SK-N-SH treated with all-trans-retinoic acid at 6 μM for 48 hours (cell line): ENCODE results near the gene DYNC1H1.
"Not testable (repeated sequence)": the region's sequence is repeated elsewhere in the genome, so short reads cannot be mapped to it uniquely, and the experiment has no call there.

Experiments
- ATAC-seq: fragments of 200-7000 bp; cut with Tn5 transposase; 3 replicates; pipeline ENCODE4 v1.9.1; 2020; ENCODE audit warnings: mild to moderate bottlenecking, moderate library complexity
- ARNTL ChIP-seq: fragments of 450-650 bp; formaldehyde crosslinking; IDR thresholded peaks from 2 replicates; pipeline ENCODE4 v1.5.0; 2020; ENCODE audit warnings: low read depth, mild to moderate bottlenecking, moderate library complexity, borderline replicate concordance
- BACH2 ChIP-seq: fragments of 250-450 bp; sonication (Bioruptor Pico); IDR thresholded peaks from 2 replicates; pipeline ENCODE4 v1.9.0; 2021; ENCODE audit warnings: mild to moderate bottlenecking, borderline replicate concordance
- CREB5 ChIP-seq: fragments of 250-450 bp; sonication (Bioruptor Pico); IDR thresholded peaks from 2 replicates; pipeline ENCODE4 v1.5.1; 2020; ENCODE audit warnings: low read depth, mild to moderate bottlenecking, moderate library complexity
- CSDC2 ChIP-seq: fragments of 250-450 bp; sonication (Bioruptor Pico); IDR thresholded peaks from 2 replicates; pipeline ENCODE4 v1.5.0; 2020; ENCODE audit warnings: mild to moderate bottlenecking, moderate library complexity
- CSRNP3 ChIP-seq: fragments of 250-450 bp; sonication (Bioruptor Pico); IDR thresholded peaks from 2 replicates; pipeline ENCODE4 v1.5.1; 2021; ENCODE audit warnings: mild to moderate bottlenecking, moderate library complexity
- ESRRG ChIP-seq: fragments of 250-450 bp; sonication (Bioruptor Pico); IDR thresholded peaks from 2 replicates; pipeline ENCODE4 v1.6.1; 2021; ENCODE audit warnings: mild to moderate bottlenecking
- GLIS3 ChIP-seq: fragments of 250-450 bp; sonication (Bioruptor Pico); IDR thresholded peaks from 2 replicates; pipeline ENCODE4 v1.5.0; 2020; ENCODE audit warnings: mild to moderate bottlenecking, moderate library complexity
- ISL1 ChIP-seq: fragments of 250-450 bp; sonication (Bioruptor Pico); IDR thresholded peaks from 2 replicates; pipeline ENCODE4 v2.1.2; 2022; ENCODE audit warnings: mild to moderate bottlenecking, moderate library complexity
- OSR1 ChIP-seq: fragments of 250-450 bp; sonication (Bioruptor Pico); IDR thresholded peaks from 2 replicates; pipeline ENCODE4 v1.8.0; 2022; ENCODE audit warnings: moderate library complexity, mild to moderate bottlenecking, inconsistent platforms
- POU6F1 ChIP-seq: fragments of 250-450 bp; sonication (Bioruptor Pico); IDR thresholded peaks from 2 replicates; pipeline ENCODE4 v1.8.0; 2021; ENCODE audit warnings: low read depth, mild to moderate bottlenecking, moderate library complexity, borderline replicate concordance
- PPARA ChIP-seq: fragments of 250-450 bp; sonication (Bioruptor Pico); IDR thresholded peaks from 2 replicates; pipeline ENCODE4 v1.5.0; 2020; ENCODE audit warnings: mild to moderate bottlenecking, borderline replicate concordance
- RARB ChIP-seq: fragments of 250-450 bp; sonication (Bioruptor Pico); IDR thresholded peaks from 2 replicates; pipeline ENCODE4 v1.8.0; 2021; ENCODE audit warnings: mild to moderate bottlenecking, moderate library complexity
- TCF4 ChIP-seq: fragments of 250-450 bp; sonication (Bioruptor Pico); IDR thresholded peaks from 2 replicates; pipeline ENCODE4 v1.8.0; 2021; ENCODE audit warnings: mild to moderate bottlenecking, moderate library complexity, borderline replicate concordance
- TOX ChIP-seq: fragments of 250-450 bp; sonication (Bioruptor Pico); IDR thresholded peaks from 2 replicates; pipeline ENCODE4 v1.8.0; 2021; ENCODE audit warnings: mild to moderate bottlenecking, moderate library complexity, borderline replicate concordance
- TSHZ2 ChIP-seq: fragments of 250-450 bp; sonication (Bioruptor Pico); IDR thresholded peaks from 2 replicates; pipeline ENCODE4 v1.5.0; 2020; ENCODE audit warnings: mild to moderate bottlenecking, moderate library complexity
- ZC3H10 ChIP-seq: fragments of 250-450 bp; sonication (Bioruptor Pico); IDR thresholded peaks from 2 replicates; pipeline ENCODE4 v1.5.1; 2021; ENCODE audit warnings: mild to moderate bottlenecking, moderate library complexity
- ZFP3 ChIP-seq: fragments of 250-450 bp; sonication (Bioruptor Pico); IDR thresholded peaks from 2 replicates; pipeline ENCODE4 v1.5.0; 2020; ENCODE audit warnings: mild to moderate bottlenecking, moderate library complexity
- ZFP30 ChIP-seq: fragments of 450-650 bp; formaldehyde crosslinking; IDR thresholded peaks from 2 replicates; pipeline ENCODE4 v1.5.0; 2022; ENCODE audit warnings: mild to moderate bottlenecking, moderate library complexity
- ZNF565 ChIP-seq: fragments of 450-650 bp; formaldehyde crosslinking; conservative IDR thresholded peaks from 2 replicates; pipeline ENCODE4 v1.5.0; 2020; ENCODE audit warnings: low read depth, mild to moderate bottlenecking, moderate library complexity
- ZNF8 ChIP-seq: fragments of 450-650 bp; formaldehyde crosslinking; IDR thresholded peaks from 2 replicates; pipeline ENCODE4 v1.5.0; 2020; ENCODE audit warnings: mild to moderate bottlenecking, moderate library complexity

Gene DYNC1H1

GRCh38 chr14:102058961-102059360 is 94.6 kb downstream of the DYNC1H1 start (continued):
- no peak for TF ChIP-seq ZNF8

- no peak for TF ChIP-seq GLIS3 (CRISPR knock-in tag)
- TF ChIP-seq ZFP30, result no peak
- TF ChIP-seq, all 23 proteins: peak for 0
- peak; percentile 97 for ATAC-seq
Observed at GRCh38 chr14:102063109-102063807, 98.9 kb downstream of the DYNC1H1 start.

GRCh38 chr14:102063808-102064429 is 99.5 kb downstream of the DYNC1H1 start:
- TF ChIP-seq ZFP3 (CRISPR knock-in tag) (no peak), BACH2 (CRISPR knock-in tag) (no peak), ZNF565 (CRISPR knock-in tag) (no peak), TOX (CRISPR knock-in tag) (no peak), RARB (no peak), ISL1 (CRISPR knock-in tag) (no peak), POU6F1 (CRISPR knock-in tag) (no peak), ESRRG (CRISPR knock-in tag) (no peak), PPARA (CRISPR knock-in tag) (no peak)
- ATAC-seq, result no peak

- ATAC-seq, result not testable (repeated sequence)
Observed at GRCh38 chr14:102064590-102064989, 100.2 kb downstream of the DYNC1H1 start.

- ATAC-seq, result no peak
- TF ChIP-seq OSR1 (CRISPR knock-in tag), result no peak
- no peak for TF ChIP-seq GLIS3 (CRISPR knock-in tag)
- no peak for TF ChIP-seq CSDC2
- TF ChIP-seq ARNTL (CRISPR knock-in tag), result no peak
- TF ChIP-seq TOX (CRISPR knock-in tag), result no peak
- TF ChIP-seq POU6F1 (CRISPR knock-in tag), result no peak
- TF ChIP-seq CREB5 (CRISPR knock-in tag), result no peak
- no peak for TF ChIP-seq ZNF8
- no peak for TF ChIP-seq ESRRG (CRISPR knock-in tag)
- TF ChIP-seq TCF4 (CRISPR knock-in tag), result no peak
- no peak for TF ChIP-seq TSHZ2 (CRISPR knock-in tag)
- no peak for TF ChIP-seq CSRNP3 (CRISPR knock-in tag)
- TF ChIP-seq RARB, result no peak
- no peak for TF ChIP-seq ZC3H10 (CRISPR knock-in tag)
Observed at GRCh38 chr14:102066041-102066451, 101.7 kb downstream of the DYNC1H1 start.
